Panc1 (cell line): ENCODE measurements around the gene PPEF1. TPM values are rescaled to one million over a fixed set of nuclear protein-coding genes. Genes with fewer than 3 reads are reported as not detected.

ENCODE experiments used
- ATAC-seq: fragments of 200-7000 bp; cut with Tn5 transposase; 2 replicates; pipeline ENCODE4 v1.9.1; 2020; ENCODE audit warnings: mild to moderate bottlenecking, moderate library complexity
- BruUV-seq: library from RNA; stranded (reverse); fragments of 400-500 nt; replicated peaks from 2 replicates; lab custom pipeline; 2021; lab: Mats Ljungman, UMichigan
- CTCF ChIA-PET: fragments of 300-600 bp; sonication (Branson Sonifier 250); formaldehyde crosslinking; loops from one replicate; lab custom pipeline; 2022; ENCODE audit warnings: antibody characterized with exemption; lab: Charles Lee
- POLR2A ChIA-PET: fragments of 300-600 bp; sonication (Branson Sonifier 250); formaldehyde crosslinking; loops from one replicate; lab custom pipeline; 2022; ENCODE audit warnings: antibody characterized with exemption; lab: Charles Lee
- DNase-seq: peaks from one replicate; pipeline ENCODE4 v3.0.0-alpha.2; 2010; ENCODE audit warnings: low read depth, low spot score
- H3K27ac ChIP-seq: 2 replicates; pipeline ENCODE4 v1.5.1; 2011; ENCODE audit warnings: mild to moderate bottlenecking, low read length, inconsistent platforms
- H3K27me3 ChIP-seq: fragments of 200-500 bp; sonication (Bioruptor generic); 2 replicates; pipeline ENCODE4 v1.6.0; 2014; ENCODE audit warnings: low read length, inconsistent platforms; ENCODE audit not compliant: control insufficient read depth, insufficient read depth
- H3K36me3 ChIP-seq: fragments of 200-500 bp; sonication (Bioruptor generic); 2 replicates; pipeline ENCODE4 v1.5.1; 2014; ENCODE audit warnings: inconsistent platforms, mild to moderate bottlenecking, low read length, moderate library complexity; ENCODE audit not compliant: control insufficient read depth, insufficient read depth
- H3K4me1 ChIP-seq: 2 replicates; pipeline ENCODE4 v1.5.1; 2011; ENCODE audit warnings: inconsistent platforms, mild to moderate bottlenecking, low read length, moderate library complexity; ENCODE audit not compliant: control insufficient read depth, insufficient read depth
- H3K4me3 ChIP-seq, 2 experiments: 2 replicates each; pipeline ENCODE4 v1.5.1; 2011 to 2012; ENCODE audit warnings: low read depth in 2 of 2, low read length in 2 of 2, mild to moderate bottlenecking in 2 of 2, inconsistent platforms in 1 of 2, moderate library complexity in 1 of 2
- H3K9me3 ChIP-seq: fragments of 200-500 bp; sonication (Bioruptor generic); 2 replicates; pipeline ENCODE4 v1.5.1; 2014; ENCODE audit warnings: low read depth, mild to moderate bottlenecking, inconsistent platforms, low read length, moderate library complexity; ENCODE audit not compliant: control insufficient read depth, insufficient read depth
- CTCF ChIP-seq: fragments of 450-650 bp; IDR thresholded peaks from 2 replicates; pipeline ENCODE4 v1.5.1; 2017; ENCODE audit warnings: mild to moderate bottlenecking
- REST ChIP-seq, 2 experiments: IDR thresholded peaks; 2 replicates each; pipeline ENCODE4 v1.6.1; 2011 to 2012; ENCODE audit warnings: low read depth in 2 of 2, control low read depth in 1 of 2, low read length in 1 of 2, mild to moderate bottlenecking in 1 of 2, moderate library complexity in 1 of 2; ENCODE audit not compliant: insufficient read depth in 1 of 2
- in situ Hi-C: cut with HindIII; loops from 2 replicates; pipeline ENCODE4 v1.10.0; 2016; ENCODE audit warnings: low sequenced_read_pairs, low pct_unique_long_range_greater_than_20kb
- intact Hi-C: fragments of 100-400 bp; cut with micrococcal nuclease; formaldehyde crosslinking; loops from one replicate; pipeline ENCODE4 v1.10.0; 2022; ENCODE audit not compliant: unreplicated experiment
- total RNA-seq: library from RNA; stranded (reverse); gene quantifications from one replicate; pipeline ENCODE4 v1.2.1, GENCODE V29; 2021; ENCODE audit not compliant: unreplicated experiment

PPEF1 gene
- total RNA-seq, 1 experiment from 2014 or later, result not detected

GRCh38 chrX:18701621-18702361 is 5.7 kb upstream of the PPEF1 start:
- ATAC-seq, result no peak

More at GRCh38 chrX:18701621-18702361, 5.7 kb upstream of the PPEF1 start:
- Histone ChIP-seq H3K9me3 (no peaks in the 10 kb centered on the region), H3K36me3 (no peaks in the 10 kb centered on the region), H3K4me3 (no peak overlapping the region), H3K4me1 (no peaks in the 10 kb centered on the region), H3K27ac (no peak overlapping the region), H3K27me3 (no peaks in the 10 kb centered on the region)
- in situ Hi-C loops, result no loop called here
- TF ChIP-seq CTCF (no peak), REST (IDR thresholded peaks at IDR 0.05; ENCODE audit: insufficient read depth in 1 of 2, low read depth in 2 of 2, low read length in 1 of 2) (no peak)
- no TSS peak for BruUV-seq
- ChIA-PET CTCF (no interaction called here), POLR2A (interaction anchor here (0.5 kb wide), 1 partner anchor 103 kb away, joined by 5 read pairs; no protein-coding TSS in a partner anchor)
- DNase-seq, result no peak
- intact Hi-C loops, result no loop called here
